ENCODE data around the gene PYGL.
"Not testable (repeated sequence)": the region's sequence is repeated elsewhere in the genome, so short reads cannot be mapped to it uniquely, and the experiment has no call there.

Gene PYGL

GRCh38 chr14:50924843-50925242 is 19.4 kb downstream of the PYGL start:
- no peak for DNase-seq

- DNase-seq: no peak
Observed at GRCh38 chr14:50924236-50924635, 20.0 kb downstream of the PYGL start.

GRCh38 chr14:50922803-50923202 is 21.5 kb downstream of the PYGL start:
- no peak for DNase-seq

GRCh38 chr14:50920482-50921230 is 23.6 kb downstream of the PYGL start:
- DNase-seq: no peak

GRCh38 chr14:50919524-50919923 is 24.8 kb downstream of the PYGL start:
- DNase-seq: not testable (repeated sequence)

GRCh38 chr14:50917449-50917848 is 26.8 kb downstream of the PYGL start:
- DNase-seq: no peak

GRCh38 chr14:50910495-50911420 is 33.5 kb downstream of the PYGL start:
- no peak for DNase-seq

GRCh38 chr14:50906326-50907065 is 37.8 kb downstream of the PYGL start:
- no peak for DNase-seq

- no peak for DNase-seq
Observed at GRCh38 chr14:50904719-50905118, 39.6 kb downstream of the PYGL start.

- no peak for DNase-seq
Observed at GRCh38 chr14:50901361-50901760, 42.9 kb downstream of the PYGL start.

GRCh38 chr14:50897658-50898175 is 46.6 kb downstream of the PYGL start:
- DNase-seq: no peak

GRCh38 chr14:50897005-50897404 is 47.3 kb downstream of the PYGL start:
- not testable (repeated sequence) for DNase-seq

- DNase-seq: not testable (repeated sequence)
Observed at GRCh38 chr14:50896421-50896820, 47.9 kb downstream of the PYGL start.

GRCh38 chr14:50892255-50892654 is 52.0 kb downstream of the PYGL start:
- DNase-seq: no peak

- DNase-seq: no peak
Observed at GRCh38 chr14:50887476-50887875, 56.8 kb downstream of the PYGL start.

- no peak for DNase-seq
Observed at GRCh38 chr14:50883827-50884197, 60.5 kb downstream of the PYGL start.

GRCh38 chr14:50882932-50883826 is 61.1 kb downstream of the PYGL start:
- DNase-seq: no peak

GRCh38 chr14:50875359-50876070 is 68.8 kb downstream of the PYGL start:
- DNase-seq: no peak

- no peak for DNase-seq
Observed at GRCh38 chr14:50874757-50875156, 69.5 kb downstream of the PYGL start.

- no peak for DNase-seq
Observed at GRCh38 chr14:50871914-50872732, 72.2 kb downstream of the PYGL start, which contains the start of gene ABHD12B. ABHD12B (plus strand) TSS chr14:50872053; CDS start chr14:50872175, 122 bp downstream.
